ENCODE results near the gene FHAD1.

- no peak for TF ChIP-seq EP300 (IDR thresholded peaks at IDR 0.05)
- TF ChIP-seq CTCF (IDR thresholded peaks at IDR 0.05) = no peak
- no peak for TF ChIP-seq POLR2AphosphoS5 (IDR thresholded peaks at IDR 0.05)
Observed at GRCh38 chr1:15440357-15440756, 193.3 kb downstream of the FHAD1 start.
